AG04450 (cell line): Measurements from ENCODE around the gene SDC4. TPM values are rescaled to one million over a fixed set of nuclear protein-coding genes. Genes with fewer than 3 reads are reported as not detected.

Source experiments
- CTCF ChIA-PET: fragments of 300-600, 350-600 bp; formaldehyde crosslinking; extraction: SDS; loops from one replicate; lab custom pipeline; 2022; ENCODE audit warnings: antibody characterized with exemption, inconsistent platforms; lab: Charles Lee
- POLR2A ChIA-PET: fragments of 350-600 bp; formaldehyde crosslinking; extraction: SDS; loops from one replicate; lab custom pipeline; 2021; ENCODE audit warnings: antibody characterized with exemption, inconsistent platforms; lab: Yijun Ruan, JAX
- DNase-seq: peaks from one replicate; pipeline ENCODE4 v3.0.0-alpha.2; 2011; ENCODE audit warnings: low read depth, low spot score
- H3K27ac ChIP-seq: one replicate; pipeline ENCODE4 v1.5.1; 2012; ENCODE audit warnings: low read depth, low read length, control low read depth
- H3K27me3 ChIP-seq: one replicate; pipeline ENCODE4 v1.6.0; 2012; ENCODE audit warnings: low read length; ENCODE audit not compliant: control insufficient read depth, insufficient read depth
- H3K4me3 ChIP-seq: 2 replicates; pipeline ENCODE4 v1.5.1; 2011; ENCODE audit warnings: mild to moderate bottlenecking, low read depth, low read length, control low read depth
- H3K9me3 ChIP-seq: 2 replicates; pipeline ENCODE4 v1.5.1; 2012; ENCODE audit warnings: low read length; ENCODE audit not compliant: control insufficient read depth, insufficient read depth
- CTCF ChIP-seq: IDR thresholded peaks from 2 replicates; pipeline ENCODE4 v1.5.1; 2011; ENCODE audit warnings: low read depth, low read length, control low read depth, inconsistent platforms
- polyA plus RNA-seq: library from polyadenylated mRNA; depleted of rRNA; stranded (reverse); fragments of >200 nt; gene quantifications from 2 replicates; pipeline ENCODE4 v1.2.3, GENCODE V29; 2011

The SDC4 gene
- polyA plus RNA-seq, 1 experiment: 177 TPM

- no peak overlapping the region for H3K27ac ChIP-seq
- no peak overlapping the region for H3K4me3 ChIP-seq
- ChIA-PET CTCF (interaction anchor here (0.6 to 6.9 kb wide), 48 partner anchors 8 to 543 kb away, joined by 3 to 171 read pairs (median 5); partner anchors contain the start of gene RBPJL), POLR2A (interaction anchor here (0.6 to 0.9 kb wide), 2 partner anchors 53 to 279 kb away, joined by 3 to 9 read pairs; no protein-coding TSS in a partner anchor)
- H3K9me3 ChIP-seq: peaks cover 4% of the 10 kb centered on the region
- peaks cover 28% of the 10 kb centered on the region for H3K27me3 ChIP-seq
- TF ChIP-seq CTCF: no peak
- no peak for DNase-seq
Measured at GRCh38 chr20:45289942-45290676, 58.1 kb downstream of the SDC4 start.

DNA sequence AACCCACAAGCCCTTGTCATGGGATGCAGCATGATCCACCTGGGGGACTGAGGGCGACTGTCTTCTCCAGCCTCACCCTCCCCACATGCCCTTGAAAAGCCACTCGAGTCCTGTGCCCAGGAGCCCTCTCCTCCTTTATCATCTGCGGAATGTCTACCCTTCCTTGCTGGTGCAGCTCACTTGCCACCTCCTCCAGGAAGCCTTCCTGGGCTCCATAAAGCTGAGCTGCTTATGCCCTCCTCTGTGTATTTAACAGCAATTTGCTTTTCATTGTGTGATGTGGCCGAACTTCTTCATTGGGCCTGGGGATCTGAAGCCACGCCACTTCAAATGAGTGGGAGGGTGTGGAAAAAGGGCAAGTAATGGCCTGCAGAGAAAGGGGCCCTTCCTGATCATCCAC, 59.4 kb downstream of the SDC4 start:
- TF ChIP-seq CTCF: no peak
- POLR2A ChIA-PET: no interaction called here
- CTCF ChIA-PET: interaction anchor here (0.9 to 6.9 kb wide), 4 partner anchors 150 to 277 kb away, joined by 3 to 92 read pairs (median 4); no protein-coding TSS in a partner anchor
- Histone ChIP-seq H3K9me3 (no peaks in the 10 kb centered on the region; the same call in 1 of the 2 replicates), H3K27ac (no peak overlapping the region), H3K27me3 (peaks cover 24% of the 10 kb centered on the region), H3K4me3 (no peak overlapping the region)
- no peak for DNase-seq

- Histone ChIP-seq H3K27me3 (peaks cover 23% of the 10 kb centered on the region), H3K27ac (no peak overlapping the region), H3K4me3 (no peak overlapping the region), H3K9me3 (no peaks in the 10 kb centered on the region; the same call in 1 of the 2 replicates)
- no peak for TF ChIP-seq CTCF
- ChIA-PET CTCF (interaction anchor here (0.9 to 2.3 kb wide), 3 partner anchors 150 to 246 kb away, joined by 3 to 6 read pairs (median 3); no protein-coding TSS in a partner anchor), POLR2A (no interaction called here)
- no peak for DNase-seq
Measured at GRCh38 chr20:45288376-45288775, 59.8 kb downstream of the SDC4 start.

GRCh38 chr20:45283551-45284057, 64.6 kb downstream of the SDC4 start:
- H3K27ac ChIP-seq: no peak overlapping the region
- H3K9me3 ChIP-seq: no peaks in the 10 kb centered on the region
- H3K27me3 ChIP-seq: peaks cover 18% of the 10 kb centered on the region
- CTCF ChIA-PET: interaction anchor here (3.1 kb wide), 1 partner anchor 10 kb away, joined by 14 read pairs; no protein-coding TSS in a partner anchor
- POLR2A ChIA-PET: no interaction called here
- no peak overlapping the region for H3K4me3 ChIP-seq
- DNase-seq: no peak
- TF ChIP-seq CTCF: no peak
